Right lobe of liver (tissue), 4 donors: ENCODE data around the gene FRY.

Experiments used
- CTCF ChIP-seq, 4 donors: fragments of 200-600 bp in 3 of 4; fragments of 450-650 bp in 1 of 4; IDR thresholded peaks; one replicate each; pipeline versions ENCODE4 v1.5.1 to v1.8.0; 2016 to 2022; ENCODE audit warnings: antibody characterized with exemption in 4 of 4, mild to moderate bottlenecking in 2 of 4
- POLR2A ChIP-seq: fragments of 450-650 bp; IDR thresholded peaks from one replicate; pipeline ENCODE4 v1.6.1; 2017; ENCODE audit warnings: antibody characterized with exemption, mild to moderate bottlenecking
- donor health status: DM: no; HTN: no; CAD: no.
- donor health status: DM: no; HTN: no; CAD: no.
- donor health status: DM: no; HTN: yes; CAD: no.

- TF ChIP-seq CTCF (IDR thresholded peaks at IDR 0.05) (no peak), POLR2A (no peak)
Observed at GRCh38 chr13:32323912-32324311, 292.3 kb downstream of the FRY start.
